Transverse colon (tissue), 4 donors: ENCODE results near the gene SLC24A3.

Experiments used
- CTCF ChIP-seq, 5 experiments: fragments of 200-600 bp in 3 of 5; fragments of 450-650 bp in 2 of 5; sonication (generic) in 3 of 5; IDR thresholded peaks; 1 replicate in 2 of 5; 2 replicates in 3 of 5; pipeline ENCODE4 v1.5.1; 2016 to 2017; ENCODE audit warnings: antibody characterized with exemption in 5 of 5, inconsistent platforms in 3 of 5, mild to moderate bottlenecking in 2 of 5, moderate library complexity in 1 of 5
- EP300 ChIP-seq: sonication (generic); formaldehyde crosslinking; IDR thresholded peaks from one replicate; pipeline ENCODE4 v1.6.1; 2017; ENCODE audit warnings: antibody characterized with exemption, low read depth
- POLR2AphosphoS5 ChIP-seq, 3 donors: sonication (generic); formaldehyde crosslinking; IDR thresholded peaks; one replicate each; pipeline ENCODE4 v1.6.1; 2016; ENCODE audit warnings: antibody characterized with exemption in 3 of 3

- TF ChIP-seq CTCF (IDR thresholded peaks at IDR 0.05) (no peak), POLR2AphosphoS5 (IDR thresholded peaks at IDR 0.05) (no peak), EP300 (no peak)
Observed at GRCh38 chr20:19625426-19625825, 413.0 kb downstream of the SLC24A3 start.
